Retinal pigment epithelial cell (primary cell): ENCODE results near the gene PPM1L.
A peak's percentile ranks its signal among the peaks of the same experiment; 100 is the strongest.

Source experiments
- DNase-seq: peaks from one replicate; pipeline ENCODE4 v3.0.0-alpha.2; 2010; ENCODE audit warnings: low read depth
- H3K4me3 ChIP-seq: 2 replicates; pipeline ENCODE4 v1.5.1; 2011; ENCODE audit warnings: mild to moderate bottlenecking, low read length, control low read depth, moderate library complexity
- CTCF ChIP-seq: conservative IDR thresholded peaks from 2 replicates; pipeline ENCODE4 v1.5.1; 2011; ENCODE audit warnings: low read depth, low read length, control low read depth, inconsistent platforms

Gene PPM1L

DNA sequence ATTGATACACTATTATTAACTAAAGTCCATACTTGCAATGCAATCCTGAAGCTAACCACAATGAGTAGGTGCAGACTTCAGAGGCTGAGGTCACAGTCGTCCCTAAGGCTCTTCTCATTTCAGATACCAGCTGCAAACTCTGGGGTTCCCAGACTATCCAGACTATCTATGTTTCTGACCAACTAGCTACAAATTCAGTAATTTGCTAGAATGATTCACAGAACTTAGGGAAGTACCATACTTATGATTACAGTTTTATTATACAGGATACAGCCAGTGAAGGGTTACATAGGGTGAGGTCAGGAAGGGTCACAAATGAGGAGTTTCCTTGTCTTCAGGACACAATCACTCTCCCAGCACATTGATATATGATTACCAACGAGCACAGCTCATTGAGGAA, 36.5 kb downstream of the PPM1L start:
- no peak for TF ChIP-seq CTCF
- DNase-seq = no peak
- H3K4me3 ChIP-seq = no peak overlapping the region

DNA sequence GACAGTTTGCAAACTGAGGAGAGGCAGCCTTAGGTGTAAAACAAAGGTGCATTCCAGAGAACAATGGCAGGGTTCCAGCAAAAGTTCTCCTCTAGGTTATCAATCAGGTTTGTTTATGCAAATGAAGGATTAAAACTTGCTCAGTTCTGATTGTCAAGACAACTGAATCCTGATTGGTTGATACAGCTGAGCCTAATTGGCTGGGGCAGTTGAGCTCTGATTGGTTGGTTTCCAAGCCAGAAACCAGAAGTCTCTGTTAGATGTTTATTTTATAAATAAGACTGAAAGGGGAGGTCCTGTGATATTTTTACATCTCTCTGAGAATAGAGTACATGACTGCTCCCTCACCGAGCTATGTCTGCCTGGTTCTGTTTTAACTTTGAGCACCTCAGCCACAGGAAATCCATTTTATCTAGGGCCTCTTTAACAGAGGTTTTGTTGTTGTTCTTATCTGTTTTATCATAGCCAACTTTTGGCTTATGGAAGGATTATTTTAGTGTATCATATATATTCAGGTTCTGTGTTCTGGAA, 37.8 kb downstream of the PPM1L start:
- H3K4me3 ChIP-seq = no peak overlapping the region
- DNase-seq = no peak
- no peak for TF ChIP-seq CTCF

DNA sequence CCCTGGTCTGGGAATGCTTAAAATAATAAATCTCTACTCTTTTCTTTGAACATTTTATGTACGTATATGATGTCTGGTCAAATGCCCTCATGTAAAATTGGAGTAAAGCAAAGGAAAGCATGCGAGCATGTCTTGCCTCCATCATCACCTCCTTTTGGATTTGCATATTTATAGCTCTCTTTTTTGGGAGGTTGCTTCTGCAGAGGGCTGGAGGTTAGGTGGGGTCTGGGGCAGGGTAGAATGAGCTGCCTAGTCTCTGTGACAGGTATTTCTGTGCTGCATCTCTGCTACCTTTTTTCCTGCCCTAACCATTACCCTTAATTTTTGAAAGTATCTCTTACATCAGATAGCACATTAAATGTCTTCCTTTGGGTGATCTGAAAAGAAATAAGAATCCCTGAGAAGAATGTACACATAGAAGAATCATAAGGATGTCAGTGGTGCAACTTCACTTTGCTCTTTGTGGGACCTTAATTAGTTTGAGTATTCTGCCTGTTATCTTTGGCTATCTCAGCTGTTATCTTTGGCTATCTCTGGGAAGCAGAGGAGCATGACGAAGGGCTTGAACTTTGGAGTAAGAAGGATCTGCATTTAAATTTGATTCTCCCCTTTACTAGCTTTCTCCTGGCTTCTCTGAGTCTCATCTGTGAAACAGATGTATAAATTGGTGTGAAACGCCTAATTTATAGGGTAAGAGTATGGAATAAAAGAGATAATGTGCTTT, 40.2 kb downstream of the PPM1L start:
- no peak overlapping the region for H3K4me3 ChIP-seq
- DNase-seq = no peak
- TF ChIP-seq CTCF = no peak

DNA sequence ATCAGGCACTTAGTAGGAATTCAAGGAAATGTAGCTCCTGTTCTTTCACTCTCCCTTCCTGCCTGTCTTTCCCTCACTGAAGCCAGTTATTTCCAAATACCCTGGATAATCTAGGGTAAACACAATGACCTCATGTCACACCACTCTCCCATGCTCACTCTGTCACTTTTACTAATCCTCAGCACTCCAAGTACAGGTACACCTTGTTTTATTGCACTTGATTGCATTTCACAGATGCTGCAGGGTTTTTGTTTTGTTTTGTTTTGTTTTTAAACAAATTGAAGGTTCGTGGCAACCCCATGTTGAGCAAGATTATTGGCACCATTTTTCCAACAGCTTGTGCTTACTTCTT, 40.8 kb downstream of the PPM1L start:
- peak; percentile 33 for DNase-seq
- H3K4me3 ChIP-seq = no peak overlapping the region
- no peak for TF ChIP-seq CTCF

DNA sequence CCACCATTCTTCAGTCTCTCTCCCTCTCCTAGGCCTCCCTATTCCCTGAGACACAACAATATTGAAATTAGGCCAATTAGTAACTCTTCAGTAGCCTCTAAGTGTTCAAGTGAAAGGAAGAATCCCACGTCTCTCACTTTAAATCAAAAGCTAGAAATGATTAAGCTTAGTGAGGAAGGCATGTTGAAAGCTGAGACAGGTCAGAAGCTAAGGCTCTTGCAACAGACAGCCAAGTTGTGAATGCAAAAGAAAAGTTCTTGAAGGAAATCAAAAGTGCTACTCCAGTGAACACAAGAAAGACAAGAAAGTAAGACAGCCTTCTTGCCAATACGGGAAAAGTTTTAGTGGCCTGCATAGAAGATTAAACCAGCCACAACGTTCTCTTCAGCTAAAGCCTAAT, 41.3 kb downstream of the PPM1L start:
- DNase-seq = no peak
- no peak for TF ChIP-seq CTCF
- no peak overlapping the region for H3K4me3 ChIP-seq

- H3K4me3 ChIP-seq = no peak overlapping the region
- no peak for DNase-seq
- TF ChIP-seq CTCF = no peak
These were observed 45.5 kb downstream of the PPM1L start for GRCh38 chr3:160801386-160802118.

DNA sequence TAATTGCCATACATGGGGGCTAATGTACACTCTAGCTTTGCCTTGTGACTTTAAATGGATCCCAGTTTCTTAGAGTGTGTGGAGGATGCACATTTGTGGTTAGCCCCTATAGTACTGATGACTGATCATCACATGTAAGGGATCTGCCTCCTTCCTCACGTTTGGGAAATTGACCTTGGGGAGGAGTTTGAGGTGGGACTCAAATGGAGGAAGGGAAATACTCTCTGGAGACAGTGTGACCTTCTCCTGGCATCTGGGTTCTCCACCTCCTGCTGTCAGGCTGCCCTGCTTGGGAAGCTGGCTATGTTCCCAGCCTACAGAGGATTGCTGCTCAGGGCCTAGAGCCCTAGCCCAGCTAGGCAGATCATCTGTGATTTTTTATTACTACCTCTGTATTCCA, 48.7 kb downstream of the PPM1L start:
- no peak for TF ChIP-seq CTCF
- no peak overlapping the region for H3K4me3 ChIP-seq
- DNase-seq = peak; percentile 43
